GM23338 (cell line): ENCODE measurements around the gene NNAT. TPM values are rescaled to one million over a fixed set of nuclear protein-coding genes. Genes with fewer than 3 reads are reported as not detected.

Source experiments
- ATAC-seq: fragments of 200-7000 bp; cut with Tn5 transposase; 3 replicates; pipeline ENCODE4 v1.9.1; 2020
- DNase-seq: peaks from one replicate; pipeline ENCODE4 v3.0.0-alpha.2; 2015; ENCODE audit warnings: low spot score
- H2AFZ ChIP-seq: fragments of 200-600 bp; sonication (generic); 2 replicates; pipeline ENCODE4 v1.8.0; 2016; ENCODE audit warnings: antibody characterized with exemption, mild to moderate bottlenecking, moderate library complexity
- H3F3A ChIP-seq: fragments of 200-600 bp; sonication (generic); replicated peaks from 2 replicates; pipeline ENCODE4 v1.8.0; 2017; ENCODE audit warnings: antibody characterized with exemption, mixed run types, low read depth
- H3K27ac ChIP-seq: fragments of 200-600 bp; sonication (generic); 2 replicates; pipeline ENCODE4 v1.6.1; 2016; ENCODE audit warnings: low read depth
- H3K27me3 ChIP-seq: fragments of 200-600 bp; sonication (generic); 2 replicates; pipeline ENCODE4 v1.8.0; 2016; ENCODE audit warnings: mild to moderate bottlenecking, mixed run types, moderate library complexity; ENCODE audit not compliant: insufficient read depth
- H3K36me3 ChIP-seq: fragments of 200-600 bp; sonication (generic); 2 replicates; pipeline ENCODE4 v1.8.0; 2016; ENCODE audit warnings: mild to moderate bottlenecking; ENCODE audit not compliant: insufficient read depth
- H3K4me1 ChIP-seq: fragments of 200-600 bp; sonication (generic); 2 replicates; pipeline ENCODE4 v1.8.0; 2016; ENCODE audit warnings: mild to moderate bottlenecking, moderate library complexity; ENCODE audit not compliant: insufficient read depth
- H3K4me2 ChIP-seq: fragments of 200-600 bp; sonication (generic); 2 replicates; pipeline ENCODE4 v1.7.1; 2017; ENCODE audit warnings: mixed run types
- H3K4me3 ChIP-seq: fragments of 200-600 bp; sonication (generic); 2 replicates; pipeline ENCODE4 v1.6.1; 2016; ENCODE audit warnings: mixed run types
- H3K79me2 ChIP-seq: fragments of 200-600 bp; sonication (generic); replicated peaks from 2 replicates; pipeline ENCODE4 v1.8.0; 2017; ENCODE audit warnings: mild to moderate bottlenecking; ENCODE audit not compliant: insufficient read depth
- H3K9me2 ChIP-seq: fragments of 200-600 bp; sonication (generic); 2 replicates; pipeline ENCODE4 v1.8.0; 2017; ENCODE audit not compliant: insufficient read depth
- H4K20me1 ChIP-seq: fragments of 200-600 bp; sonication (generic); replicated peaks from 2 replicates; pipeline ENCODE4 v1.8.0; 2017; ENCODE audit warnings: mild to moderate bottlenecking; ENCODE audit not compliant: insufficient read depth
- H3K27ac Mint-ChIP-seq: 2 replicates; pipeline ENCODE4 v1.8.0; 2020; ENCODE audit warnings: inconsistent platforms, mild to moderate bottlenecking, moderate library complexity, mixed read lengths
- H3K27me3 Mint-ChIP-seq: 3 replicates; pipeline ENCODE4 v1.8.0; 2022; ENCODE audit warnings: low read depth, mild to moderate bottlenecking, moderate library complexity, mixed read lengths, inconsistent platforms; ENCODE audit not compliant: insufficient read depth, poor library complexity
- H3K36me3 Mint-ChIP-seq: 3 replicates; pipeline ENCODE4 v1.8.0; 2021; ENCODE audit warnings: low read depth, mild to moderate bottlenecking, inconsistent platforms, moderate library complexity, mixed read lengths
- H3K4me1 Mint-ChIP-seq: 3 replicates; pipeline ENCODE4 v1.8.0; 2020; ENCODE audit warnings: mild to moderate bottlenecking, inconsistent platforms, mixed read lengths
- H3K4me3 Mint-ChIP-seq: 3 replicates; pipeline ENCODE4 v1.8.0; 2021; ENCODE audit warnings: moderate library complexity, mild to moderate bottlenecking, inconsistent platforms, mixed read lengths
- H3K9me3 Mint-ChIP-seq: 3 replicates; pipeline ENCODE4 v1.8.0; 2020; ENCODE audit warnings: moderate library complexity, mild to moderate bottlenecking, inconsistent platforms, mixed read lengths
- CREB1 ChIP-seq: fragments of 250-450 bp; sonication (Bioruptor Pico); IDR thresholded peaks from 2 replicates; pipeline ENCODE4 v1.5.0; 2020; ENCODE audit warnings: low read depth, mild to moderate bottlenecking, moderate library complexity
- EZH2phosphoT487 ChIP-seq: fragments of 200-600 bp; sonication (generic); IDR thresholded peaks from one replicate; pipeline ENCODE4 v1.8.1; 2018; ENCODE audit warnings: antibody characterized with exemption; ENCODE audit not compliant: unreplicated experiment
- NANOG ChIP-seq: IDR thresholded peaks from 2 replicates; pipeline ENCODE4 v1.6.1; 2016; ENCODE audit warnings: antibody characterized with exemption, borderline replicate concordance
- POLR2AphosphoS5 ChIP-seq: IDR thresholded peaks from 2 replicates; pipeline ENCODE4 v1.6.1; 2016; ENCODE audit warnings: antibody characterized with exemption, low read depth
- STAT1 ChIP-seq: IDR thresholded peaks from one replicate; pipeline ENCODE4 v1.6.1; 2016; ENCODE audit warnings: antibody characterized with exemption; ENCODE audit not compliant: unreplicated experiment
- ZNF114 ChIP-seq: fragments of 250-450 bp; sonication (Bioruptor Pico); IDR thresholded peaks from 2 replicates; pipeline ENCODE4 v1.5.0; 2020; ENCODE audit warnings: mild to moderate bottlenecking, moderate library complexity
- polyA plus RNA-seq: library from polyadenylated mRNA; unstranded; fragments of >200 nt; fragmentation: Nextera tagmentation; extraction: Ambion mirVana; gene quantifications from 2 replicates; pipeline ENCODE4 v1.2.1, GENCODE V29; 2016
- total RNA-seq: library from RNA; depleted of rRNA; stranded (reverse); fragments of >200 nt; shearing (Covaris generic); gene quantifications from 2 replicates; pipeline ENCODE4 v1.2.3, GENCODE V29; 2014
- TF ChIP-seq, protein P1 (sequence below): IDR thresholded peaks from one replicate; pipeline ENCODE4 v1.6.1; 2018; ENCODE audit warnings: antibody characterized with exemption; ENCODE audit not compliant: unreplicated experiment
- TF ChIP-seq, protein P2 (sequence below): IDR thresholded peaks from 2 replicates; pipeline ENCODE4 v1.6.1; 2016; ENCODE audit warnings: antibody characterized with exemption
- TF ChIP-seq, protein P3 (sequence below), 2 experiments: fragments of 200-600 bp in 1 of 2; sonication (generic) in 1 of 2; conservative IDR thresholded peaks; 2 replicates each; pipeline versions ENCODE4 v1.5.1 to v1.6.1; 2016 to 2017; ENCODE audit warnings: antibody characterized with exemption in 2 of 2, low read depth in 2 of 2, mild to moderate bottlenecking in 2 of 2, moderate library complexity in 1 of 2
- TF ChIP-seq, protein P4 (sequence below): fragments of 250-450 bp; sonication (Bioruptor Pico); IDR thresholded peaks from 2 replicates; pipeline ENCODE4 v1.5.0; 2020; ENCODE audit warnings: mild to moderate bottlenecking, moderate library complexity

The NNAT gene
- total and polyA plus RNA-seq, 2 experiments from 2014 or later: 4.3 to 4.9 TPM

DNA sequence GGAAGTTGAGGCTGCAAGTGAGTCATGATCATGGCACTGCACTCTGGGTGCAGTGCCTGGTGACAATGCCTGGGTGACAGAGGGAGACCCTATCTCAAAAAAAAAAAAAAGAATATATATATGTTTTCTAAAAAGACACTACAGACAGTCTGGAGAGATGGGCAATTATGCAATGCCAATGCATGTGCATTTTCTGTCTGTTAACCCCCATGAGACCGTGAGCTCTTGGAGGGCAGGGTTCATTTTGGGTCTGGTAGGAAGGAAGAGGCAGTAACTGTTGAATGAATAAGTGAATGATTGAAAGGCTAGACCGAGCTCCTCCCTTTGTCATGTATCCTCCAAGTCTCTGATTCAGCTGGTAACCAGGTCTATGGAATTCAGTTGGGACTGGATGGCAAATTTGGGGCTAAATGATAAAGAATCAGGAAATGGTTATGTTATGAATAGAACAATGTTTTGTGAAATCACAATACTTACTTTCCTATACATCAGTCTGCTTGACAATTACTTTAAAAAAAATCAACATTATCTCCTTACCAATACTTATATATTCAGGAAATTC, 12.2 kb downstream of the NNAT start:
- H3K4me1 Mint-ChIP-seq: peaks cover 24% of the 10 kb centered on the region
- no peak overlapping the region for H3K27ac ChIP-seq
- H3K4me3 ChIP-seq: no peak overlapping the region
- H4K20me1 ChIP-seq: no peaks in the 10 kb centered on the region
- no peak overlapping the region for H3K27ac Mint-ChIP-seq
- H3K4me3 Mint-ChIP-seq: no peak overlapping the region; the same call in 2 of the 3 replicates
- H3K36me3 Mint-ChIP-seq: no peaks in the 10 kb centered on the region
- H3K27me3 ChIP-seq: no peaks in the 10 kb centered on the region
- peaks cover under 1% of the 10 kb centered on the region; the same call in 1 of the 2 replicates for H3K79me2 ChIP-seq
- ATAC-seq: no peak
- H3K27me3 Mint-ChIP-seq: peaks cover 4% of the 10 kb centered on the region
- H3K9me2 ChIP-seq: no peaks in the 10 kb centered on the region
- H2AFZ ChIP-seq: no peak overlapping the region
- H3K4me1 ChIP-seq: peaks cover 18% of the 10 kb centered on the region
- H3F3A ChIP-seq: no peaks in the 10 kb centered on the region
- TF ChIP-seq NANOG: no peak
- no peak for TF ChIP-seq STAT1
- TF ChIP-seq, protein P1, sequence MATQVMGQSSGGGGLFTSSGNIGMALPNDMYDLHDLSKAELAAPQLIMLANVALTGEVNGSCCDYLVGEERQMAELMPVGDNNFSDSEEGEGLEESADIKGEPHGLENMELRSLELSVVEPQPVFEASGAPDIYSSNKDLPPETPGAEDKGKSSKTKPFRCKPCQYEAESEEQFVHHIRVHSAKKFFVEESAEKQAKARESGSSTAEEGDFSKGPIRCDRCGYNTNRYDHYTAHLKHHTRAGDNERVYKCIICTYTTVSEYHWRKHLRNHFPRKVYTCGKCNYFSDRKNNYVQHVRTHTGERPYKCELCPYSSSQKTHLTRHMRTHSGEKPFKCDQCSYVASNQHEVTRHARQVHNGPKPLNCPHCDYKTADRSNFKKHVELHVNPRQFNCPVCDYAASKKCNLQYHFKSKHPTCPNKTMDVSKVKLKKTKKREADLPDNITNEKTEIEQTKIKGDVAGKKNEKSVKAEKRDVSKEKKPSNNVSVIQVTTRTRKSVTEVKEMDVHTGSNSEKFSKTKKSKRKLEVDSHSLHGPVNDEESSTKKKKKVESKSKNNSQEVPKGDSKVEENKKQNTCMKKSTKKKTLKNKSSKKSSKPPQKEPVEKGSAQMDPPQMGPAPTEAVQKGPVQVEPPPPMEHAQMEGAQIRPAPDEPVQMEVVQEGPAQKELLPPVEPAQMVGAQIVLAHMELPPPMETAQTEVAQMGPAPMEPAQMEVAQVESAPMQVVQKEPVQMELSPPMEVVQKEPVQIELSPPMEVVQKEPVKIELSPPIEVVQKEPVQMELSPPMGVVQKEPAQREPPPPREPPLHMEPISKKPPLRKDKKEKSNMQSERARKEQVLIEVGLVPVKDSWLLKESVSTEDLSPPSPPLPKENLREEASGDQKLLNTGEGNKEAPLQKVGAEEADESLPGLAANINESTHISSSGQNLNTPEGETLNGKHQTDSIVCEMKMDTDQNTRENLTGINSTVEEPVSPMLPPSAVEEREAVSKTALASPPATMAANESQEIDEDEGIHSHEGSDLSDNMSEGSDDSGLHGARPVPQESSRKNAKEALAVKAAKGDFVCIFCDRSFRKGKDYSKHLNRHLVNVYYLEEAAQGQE: no peak
- no peak for TF ChIP-seq POLR2AphosphoS5
- no peak for TF ChIP-seq ZNF114
- TF ChIP-seq EZH2phosphoT487: no peak
- TF ChIP-seq, protein P2, sequence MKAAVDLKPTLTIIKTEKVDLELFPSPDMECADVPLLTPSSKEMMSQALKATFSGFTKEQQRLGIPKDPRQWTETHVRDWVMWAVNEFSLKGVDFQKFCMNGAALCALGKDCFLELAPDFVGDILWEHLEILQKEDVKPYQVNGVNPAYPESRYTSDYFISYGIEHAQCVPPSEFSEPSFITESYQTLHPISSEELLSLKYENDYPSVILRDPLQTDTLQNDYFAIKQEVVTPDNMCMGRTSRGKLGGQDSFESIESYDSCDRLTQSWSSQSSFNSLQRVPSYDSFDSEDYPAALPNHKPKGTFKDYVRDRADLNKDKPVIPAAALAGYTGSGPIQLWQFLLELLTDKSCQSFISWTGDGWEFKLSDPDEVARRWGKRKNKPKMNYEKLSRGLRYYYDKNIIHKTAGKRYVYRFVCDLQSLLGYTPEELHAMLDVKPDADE: no peak
- no peak for TF ChIP-seq CREB1 (CRISPR knock-in tag)
- TF ChIP-seq, protein P3, sequence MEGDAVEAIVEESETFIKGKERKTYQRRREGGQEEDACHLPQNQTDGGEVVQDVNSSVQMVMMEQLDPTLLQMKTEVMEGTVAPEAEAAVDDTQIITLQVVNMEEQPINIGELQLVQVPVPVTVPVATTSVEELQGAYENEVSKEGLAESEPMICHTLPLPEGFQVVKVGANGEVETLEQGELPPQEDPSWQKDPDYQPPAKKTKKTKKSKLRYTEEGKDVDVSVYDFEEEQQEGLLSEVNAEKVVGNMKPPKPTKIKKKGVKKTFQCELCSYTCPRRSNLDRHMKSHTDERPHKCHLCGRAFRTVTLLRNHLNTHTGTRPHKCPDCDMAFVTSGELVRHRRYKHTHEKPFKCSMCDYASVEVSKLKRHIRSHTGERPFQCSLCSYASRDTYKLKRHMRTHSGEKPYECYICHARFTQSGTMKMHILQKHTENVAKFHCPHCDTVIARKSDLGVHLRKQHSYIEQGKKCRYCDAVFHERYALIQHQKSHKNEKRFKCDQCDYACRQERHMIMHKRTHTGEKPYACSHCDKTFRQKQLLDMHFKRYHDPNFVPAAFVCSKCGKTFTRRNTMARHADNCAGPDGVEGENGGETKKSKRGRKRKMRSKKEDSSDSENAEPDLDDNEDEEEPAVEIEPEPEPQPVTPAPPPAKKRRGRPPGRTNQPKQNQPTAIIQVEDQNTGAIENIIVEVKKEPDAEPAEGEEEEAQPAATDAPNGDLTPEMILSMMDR (conservative IDR thresholded peaks at IDR 0.05; ENCODE audit: low read depth in 2 of 2): no peak
- TF ChIP-seq, protein P4, sequence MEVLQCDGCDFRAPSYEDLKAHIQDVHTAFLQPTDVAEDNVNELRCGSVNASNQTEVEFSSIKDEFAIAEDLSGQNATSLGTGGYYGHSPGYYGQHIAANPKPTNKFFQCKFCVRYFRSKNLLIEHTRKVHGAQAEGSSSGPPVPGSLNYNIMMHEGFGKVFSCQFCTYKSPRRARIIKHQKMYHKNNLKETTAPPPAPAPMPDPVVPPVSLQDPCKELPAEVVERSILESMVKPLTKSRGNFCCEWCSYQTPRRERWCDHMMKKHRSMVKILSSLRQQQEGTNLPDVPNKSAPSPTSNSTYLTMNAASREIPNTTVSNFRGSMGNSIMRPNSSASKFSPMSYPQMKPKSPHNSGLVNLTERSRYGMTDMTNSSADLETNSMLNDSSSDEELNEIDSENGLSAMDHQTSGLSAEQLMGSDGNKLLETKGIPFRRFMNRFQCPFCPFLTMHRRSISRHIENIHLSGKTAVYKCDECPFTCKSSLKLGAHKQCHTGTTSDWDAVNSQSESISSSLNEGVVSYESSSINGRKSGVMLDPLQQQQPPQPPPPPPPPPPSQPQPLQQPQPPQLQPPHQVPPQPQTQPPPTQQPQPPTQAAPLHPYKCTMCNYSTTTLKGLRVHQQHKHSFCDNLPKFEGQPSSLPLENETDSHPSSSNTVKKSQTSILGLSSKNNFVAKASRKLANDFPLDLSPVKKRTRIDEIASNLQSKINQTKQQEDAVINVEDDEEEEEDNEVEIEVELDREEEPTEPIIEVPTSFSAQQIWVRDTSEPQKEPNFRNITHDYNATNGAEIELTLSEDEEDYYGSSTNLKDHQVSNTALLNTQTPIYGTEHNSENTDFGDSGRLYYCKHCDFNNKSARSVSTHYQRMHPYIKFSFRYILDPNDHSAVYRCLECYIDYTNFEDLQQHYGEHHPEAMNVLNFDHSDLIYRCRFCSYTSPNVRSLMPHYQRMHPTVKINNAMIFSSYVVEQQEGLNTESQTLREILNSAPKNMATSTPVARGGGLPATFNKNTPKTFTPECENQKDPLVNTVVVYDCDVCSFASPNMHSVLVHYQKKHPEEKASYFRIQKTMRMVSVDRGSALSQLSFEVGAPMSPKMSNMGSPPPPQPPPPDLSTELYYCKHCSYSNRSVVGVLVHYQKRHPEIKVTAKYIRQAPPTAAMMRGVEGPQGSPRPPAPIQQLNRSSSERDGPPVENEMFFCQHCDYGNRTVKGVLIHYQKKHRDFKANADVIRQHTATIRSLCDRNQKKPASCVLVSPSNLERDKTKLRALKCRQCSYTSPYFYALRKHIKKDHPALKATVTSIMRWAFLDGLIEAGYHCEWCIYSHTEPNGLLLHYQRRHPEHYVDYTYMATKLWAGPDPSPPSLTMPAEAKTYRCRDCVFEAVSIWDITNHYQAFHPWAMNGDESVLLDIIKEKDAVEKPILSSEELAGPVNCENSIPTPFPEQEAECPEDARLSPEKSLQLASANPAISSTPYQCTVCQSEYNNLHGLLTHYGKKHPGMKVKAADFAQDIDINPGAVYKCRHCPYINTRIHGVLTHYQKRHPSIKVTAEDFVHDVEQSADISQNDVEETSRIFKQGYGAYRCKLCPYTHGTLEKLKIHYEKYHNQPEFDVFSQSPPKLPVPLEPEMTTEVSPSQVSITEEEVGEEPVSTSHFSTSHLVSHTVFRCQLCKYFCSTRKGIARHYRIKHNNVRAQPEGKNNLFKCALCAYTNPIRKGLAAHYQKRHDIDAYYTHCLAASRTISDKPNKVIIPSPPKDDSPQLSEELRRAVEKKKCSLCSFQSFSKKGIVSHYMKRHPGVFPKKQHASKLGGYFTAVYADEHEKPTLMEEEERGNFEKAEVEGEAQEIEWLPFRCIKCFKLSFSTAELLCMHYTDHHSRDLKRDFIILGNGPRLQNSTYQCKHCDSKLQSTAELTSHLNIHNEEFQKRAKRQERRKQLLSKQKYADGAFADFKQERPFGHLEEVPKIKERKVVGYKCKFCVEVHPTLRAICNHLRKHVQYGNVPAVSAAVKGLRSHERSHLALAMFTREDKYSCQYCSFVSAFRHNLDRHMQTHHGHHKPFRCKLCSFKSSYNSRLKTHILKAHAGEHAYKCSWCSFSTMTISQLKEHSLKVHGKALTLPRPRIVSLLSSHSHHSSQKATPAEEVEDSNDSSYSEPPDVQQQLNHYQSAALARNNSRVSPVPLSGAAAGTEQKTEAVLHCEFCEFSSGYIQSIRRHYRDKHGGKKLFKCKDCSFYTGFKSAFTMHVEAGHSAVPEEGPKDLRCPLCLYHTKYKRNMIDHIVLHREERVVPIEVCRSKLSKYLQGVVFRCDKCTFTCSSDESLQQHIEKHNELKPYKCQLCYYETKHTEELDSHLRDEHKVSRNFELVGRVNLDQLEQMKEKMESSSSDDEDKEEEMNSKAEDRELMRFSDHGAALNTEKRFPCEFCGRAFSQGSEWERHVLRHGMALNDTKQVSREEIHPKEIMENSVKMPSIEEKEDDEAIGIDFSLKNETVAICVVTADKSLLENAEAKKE: no peak
- H3K9me3 Mint-ChIP-seq: 0 out of 3 replicates have a peak, but pooled peaks cover 5% of the 10 kb centered on the region
- H3K36me3 ChIP-seq: no peaks in the 10 kb centered on the region
- no peak overlapping the region for H3K4me2 ChIP-seq
- DNase-seq: no peak
